Epidermal melanocyte (primary cell): Measurements from ENCODE around the gene UQCRFS1.

Source experiments
- DNase-seq: peaks from one replicate; pipeline ENCODE4 v3.0.0; 2011; ENCODE audit warnings: low spot score; ENCODE audit not compliant: insufficient read length

The UQCRFS1 gene

GRCh38 chr19:29170554-29170953 is 42.4 kb downstream of the UQCRFS1 start:
- no peak for DNase-seq

GRCh38 chr19:29162694-29163093 is 50.3 kb downstream of the UQCRFS1 start:
- DNase-seq, result no peak

GRCh38 chr19:29155683-29156082 is 57.3 kb downstream of the UQCRFS1 start:
- no peak for DNase-seq
